NCI-H774 (cell line): Measurements from ENCODE around the gene CDC42EP4.
"Not testable (repeated sequence)": the region's sequence is repeated elsewhere in the genome, so short reads cannot be mapped to it uniquely, and the experiment has no call there.

Source experiments
- DNase-seq: peaks from one replicate; lab custom pipeline; 2025; lab: John Stamatoyannopoulos, UW

Gene CDC42EP4

GRCh38 chr17:73342541-73343167, 30.9 kb upstream of the CDC42EP4 start:
- no peak for DNase-seq

DNA sequence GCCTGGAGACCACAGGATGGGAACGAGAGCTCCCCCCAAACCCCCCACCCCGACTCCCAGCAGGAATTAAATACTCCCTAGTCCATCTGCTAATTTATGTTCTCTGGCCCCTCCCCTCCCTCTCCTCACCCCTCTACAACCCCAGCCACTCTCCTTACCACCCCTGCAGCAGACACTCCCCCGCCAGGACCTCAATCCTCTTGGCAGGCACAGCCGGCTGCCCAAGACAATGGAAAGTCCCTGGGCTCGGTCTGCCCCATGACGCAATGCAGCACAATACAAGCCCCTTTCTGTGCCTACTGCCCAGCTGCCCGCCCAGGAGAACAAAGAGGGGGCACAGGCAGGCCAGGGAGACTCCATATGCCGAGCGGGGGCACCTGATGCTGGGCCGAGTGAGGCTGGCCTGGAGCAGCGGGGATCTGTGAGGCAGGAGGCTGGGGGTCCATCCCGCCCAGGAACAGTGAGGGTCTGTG, 30.3 kb upstream of the CDC42EP4 start:
- DNase-seq, result peak; percentile 6

GRCh38 chr17:73341350-73342049, 29.7 kb upstream of the CDC42EP4 start:
- no peak for DNase-seq

- DNase-seq, result no peak
These were observed 28.3 kb upstream of the CDC42EP4 start for GRCh38 chr17:73340093-73340596.

DNA sequence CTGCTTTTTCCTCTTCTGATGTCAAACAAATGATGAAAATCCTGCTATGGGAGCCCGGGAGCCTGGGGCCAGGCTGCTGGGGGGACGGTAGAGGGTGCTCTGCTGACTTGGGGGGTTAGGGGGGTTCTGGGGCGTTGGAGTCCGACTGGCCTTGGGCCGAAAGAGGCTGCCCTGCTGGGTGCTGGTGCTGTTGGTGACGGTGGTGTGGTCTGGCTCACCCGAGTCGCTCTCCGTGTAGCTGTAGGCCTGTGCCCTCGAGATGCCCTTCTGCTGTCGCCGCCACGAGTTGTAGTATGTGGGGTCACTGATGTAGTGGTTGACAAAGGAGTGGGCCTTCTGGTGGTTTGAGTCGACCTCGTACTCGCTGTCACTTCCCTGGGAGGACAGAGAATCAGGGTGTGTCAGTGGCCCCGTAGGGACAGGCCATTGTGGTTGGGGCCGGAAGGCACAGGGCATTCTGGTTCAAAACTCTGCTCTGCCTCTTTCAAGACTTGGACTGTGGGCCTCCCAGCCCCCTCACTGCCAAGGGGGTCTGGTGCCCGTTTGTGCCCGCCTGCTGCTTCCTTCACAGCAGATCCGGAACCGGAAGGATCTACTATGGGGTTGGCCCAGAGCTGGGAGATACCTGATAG, 26.9 kb upstream of the CDC42EP4 start:
- DNase-seq, result no peak

DNA sequence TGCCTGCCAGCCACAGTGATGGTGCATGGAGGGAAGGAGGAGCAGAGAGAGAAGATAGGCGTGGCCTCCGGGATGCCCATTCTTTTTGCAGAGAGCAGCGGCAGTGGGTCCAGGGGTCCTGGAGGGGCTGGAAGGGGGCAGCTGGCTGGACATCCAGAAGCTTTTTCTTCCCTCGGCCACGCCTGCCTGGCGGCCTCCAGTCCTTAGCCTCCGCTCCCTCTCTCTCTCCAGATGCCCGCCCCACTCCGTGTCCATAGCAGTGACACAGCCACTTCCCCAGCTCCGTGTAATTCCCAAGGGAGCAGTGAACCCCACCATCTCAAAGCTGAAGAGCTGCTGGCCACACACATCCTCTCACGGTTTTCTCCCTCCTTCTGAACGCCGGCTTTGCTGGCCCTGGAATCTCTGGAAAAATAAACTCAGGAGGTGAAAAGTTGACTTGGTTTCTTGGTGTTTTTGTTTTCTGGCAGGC, 26.3 kb upstream of the CDC42EP4 start:
- no peak for DNase-seq

DNA sequence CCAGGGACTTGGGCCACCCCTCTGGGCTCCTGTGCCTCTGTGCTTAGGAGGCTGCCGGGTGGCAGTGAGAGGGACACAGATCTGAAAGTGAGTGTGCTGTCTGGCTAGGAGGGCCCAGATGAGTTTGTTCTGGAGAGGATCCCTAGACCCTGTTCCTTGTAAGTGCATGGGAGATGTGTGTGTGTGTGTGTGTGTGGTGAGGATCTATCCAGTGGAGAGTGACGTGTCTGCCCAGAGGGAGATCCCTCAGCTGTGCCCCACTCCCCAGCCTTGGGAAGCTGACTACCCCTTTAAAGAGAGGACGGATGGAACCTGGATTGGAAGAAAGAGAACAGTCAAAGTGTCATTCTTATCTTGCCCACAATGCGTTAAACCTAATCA, 25.5 kb upstream of the CDC42EP4 start:
- no peak for DNase-seq

- DNase-seq, result no peak
These were observed 24.9 kb upstream of the CDC42EP4 start for GRCh38 chr17:73336408-73337329.

DNA sequence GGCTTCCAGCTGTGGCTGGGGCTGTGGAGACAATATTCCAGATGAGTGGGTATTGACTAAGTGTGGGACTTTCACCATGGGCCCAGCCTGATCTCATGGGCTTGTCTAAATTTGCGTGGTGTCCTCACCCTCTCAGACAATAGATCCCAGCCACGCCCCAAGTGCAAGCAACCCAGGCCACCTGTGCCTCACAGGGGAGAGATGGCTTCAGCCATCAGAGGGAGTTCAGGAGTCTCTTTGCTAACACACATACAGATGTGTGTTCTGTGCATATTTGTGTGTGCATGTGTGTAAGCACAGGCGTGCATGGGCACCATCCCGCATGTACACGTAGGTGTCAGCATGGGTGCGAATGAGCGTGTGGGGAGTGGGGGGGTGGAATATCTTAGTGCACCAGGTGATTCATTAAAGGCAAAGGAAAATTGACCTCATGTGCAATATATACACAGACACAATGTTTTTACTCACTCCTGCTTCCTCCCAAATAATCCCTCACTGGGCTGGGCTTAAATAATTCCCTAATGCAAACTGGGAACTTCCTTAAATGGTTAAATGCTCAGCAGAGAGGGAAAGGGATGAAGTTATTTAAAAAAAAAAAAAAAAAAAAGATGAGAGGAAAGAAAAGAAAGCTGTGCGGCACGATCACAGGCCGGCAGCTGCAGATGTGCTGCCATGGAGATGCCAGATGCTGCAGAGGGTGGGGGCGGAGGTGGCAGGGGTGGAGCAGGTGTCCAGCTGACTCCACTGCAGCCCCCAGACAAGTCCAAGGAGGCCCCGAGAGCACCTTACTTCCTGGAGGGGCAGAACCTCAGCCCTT, 24.0 kb upstream of the CDC42EP4 start:
- peak; percentile 44 for DNase-seq

GRCh38 chr17:73334771-73335513, 23.1 kb upstream of the CDC42EP4 start:
- peak; percentile 43 for DNase-seq

DNA sequence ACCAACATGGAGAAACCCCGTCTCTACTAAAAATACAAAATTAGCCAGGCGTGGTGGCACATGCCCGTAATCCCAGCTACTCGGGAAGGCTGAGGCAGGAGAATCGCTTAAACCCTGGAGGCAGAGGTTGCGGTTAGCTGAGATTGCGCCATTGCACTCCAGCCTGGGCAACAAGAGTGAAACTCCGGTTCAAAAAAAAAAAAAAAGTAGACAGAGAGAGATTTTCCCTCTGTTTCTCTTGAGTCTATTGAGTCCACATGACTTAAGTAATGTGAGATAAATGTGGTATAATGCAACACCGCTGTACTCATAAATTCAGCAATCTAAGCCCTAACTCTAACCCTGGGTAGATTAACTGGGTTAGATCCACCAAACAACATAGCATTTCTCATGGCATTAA, 21.6 kb upstream of the CDC42EP4 start:
- DNase-seq, result not testable (repeated sequence)

DNA sequence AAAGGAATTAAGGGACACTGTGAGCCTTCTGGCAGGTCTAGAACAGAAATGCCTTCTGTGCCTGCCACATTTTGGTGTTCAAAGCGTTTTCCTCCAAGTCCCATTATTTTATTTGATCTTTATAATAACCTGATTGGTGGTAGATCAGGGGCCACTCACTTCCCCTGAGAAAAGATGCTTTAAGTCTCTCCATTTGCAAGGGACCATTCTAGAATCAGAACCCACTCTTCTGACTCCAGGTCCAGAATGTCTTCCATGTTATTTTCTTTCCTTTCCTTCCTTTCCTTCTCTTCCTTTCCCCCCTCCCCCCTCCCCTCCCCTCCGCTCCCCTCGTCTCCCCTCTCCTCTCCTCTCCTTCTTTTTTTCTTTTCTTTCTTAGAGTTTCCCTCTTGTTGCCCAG, 19.3 kb upstream of the CDC42EP4 start:
- no peak for DNase-seq

DNA sequence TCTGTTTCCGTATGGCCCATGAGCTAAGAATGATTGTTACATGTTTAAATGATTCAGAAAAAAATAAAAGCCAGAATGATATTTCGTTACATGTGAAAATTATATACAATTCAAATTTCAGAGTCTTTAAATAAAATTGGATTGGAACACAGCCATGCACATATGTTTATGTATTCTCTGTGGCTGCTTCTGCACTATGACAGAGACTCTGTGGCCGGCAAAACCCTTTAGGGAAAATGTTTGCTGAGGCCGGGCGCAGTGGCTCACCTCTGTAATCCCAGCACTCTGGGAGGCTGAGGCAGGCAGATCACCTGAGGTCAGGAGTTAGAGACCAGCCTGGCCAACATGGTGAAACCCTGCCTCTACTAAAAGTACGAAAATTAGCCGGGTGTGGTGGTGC, 15.9 kb upstream of the CDC42EP4 start:
- no peak for DNase-seq

GRCh38 chr17:73325527-73325842, 13.7 kb upstream of the CDC42EP4 start:
- DNase-seq, result no peak

GRCh38 chr17:73324711-73325526, 13.1 kb upstream of the CDC42EP4 start:
- no peak for DNase-seq

DNA sequence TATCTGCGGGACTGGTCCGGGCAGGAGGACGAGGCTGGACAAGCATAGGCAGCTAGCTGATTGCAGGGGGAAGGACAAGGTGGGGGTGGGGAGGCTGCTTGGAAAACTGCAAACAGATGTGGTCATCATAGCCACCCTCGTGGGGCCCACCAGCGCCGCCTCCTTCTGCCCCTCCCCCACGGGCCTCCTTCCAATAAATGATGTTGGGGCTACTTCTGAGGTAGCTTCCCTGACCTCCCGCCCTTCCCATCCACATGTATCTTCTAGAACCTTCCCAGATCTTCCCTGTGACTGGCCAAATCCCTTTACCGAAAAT, 12.3 kb upstream of the CDC42EP4 start:
- no peak for DNase-seq

GRCh38 chr17:73323409-73324159, 11.8 kb upstream of the CDC42EP4 start:
- DNase-seq, result no peak

DNA sequence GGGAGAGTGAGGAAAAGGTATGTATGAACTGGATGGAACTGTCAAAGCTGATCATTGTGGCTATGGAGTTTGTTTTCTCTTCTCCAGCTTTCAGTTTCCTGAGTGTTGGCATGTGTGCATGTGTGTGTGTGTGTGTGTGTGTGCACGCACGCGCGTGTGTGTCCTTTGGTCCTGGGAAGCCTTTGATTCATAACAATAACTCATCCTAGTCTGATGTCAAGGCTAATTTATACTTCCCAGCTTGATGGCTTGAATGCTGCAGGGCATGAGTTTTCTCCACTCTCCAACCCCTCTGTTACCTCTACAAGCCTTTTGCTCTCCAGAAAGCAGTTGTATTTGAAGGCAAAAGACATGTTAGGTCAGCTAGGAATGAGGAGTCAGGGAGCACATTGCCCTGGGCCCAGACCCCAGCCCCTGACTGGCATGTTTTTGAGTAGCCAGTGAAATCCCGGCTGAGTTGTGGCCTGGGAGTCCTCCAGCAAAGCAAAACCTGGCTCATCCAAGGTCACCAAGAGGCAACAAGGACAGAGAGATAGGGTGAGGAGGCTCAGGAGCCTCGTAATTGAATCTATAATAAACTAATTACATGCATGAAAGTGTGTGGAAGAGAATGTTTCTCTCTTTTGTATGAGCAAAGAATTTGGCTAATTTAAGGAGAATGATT, 8.9 kb upstream of the CDC42EP4 start:
- no peak for DNase-seq
